LNCaP clone FGC (cell line): Measurements from ENCODE around the gene F13B.

Source experiments
- DNase-seq: peaks from one replicate; pipeline ENCODE4 v3.0.0-alpha.2; 2011; ENCODE audit warnings: low read depth
- H3K4me3 ChIP-seq: 2 replicates; pipeline ENCODE4 v1.5.1; 2011; ENCODE audit warnings: mild to moderate bottlenecking, low read depth, low read length, control low read depth
- TF ChIP-seq, protein P1 (sequence below): IDR thresholded peaks from 2 replicates; pipeline ENCODE4 v1.5.1; 2012; ENCODE audit warnings: mild to moderate bottlenecking; ENCODE audit not compliant: control insufficient read depth, insufficient read depth; ENCODE audit errors: extremely low read depth

The F13B gene

DNA sequence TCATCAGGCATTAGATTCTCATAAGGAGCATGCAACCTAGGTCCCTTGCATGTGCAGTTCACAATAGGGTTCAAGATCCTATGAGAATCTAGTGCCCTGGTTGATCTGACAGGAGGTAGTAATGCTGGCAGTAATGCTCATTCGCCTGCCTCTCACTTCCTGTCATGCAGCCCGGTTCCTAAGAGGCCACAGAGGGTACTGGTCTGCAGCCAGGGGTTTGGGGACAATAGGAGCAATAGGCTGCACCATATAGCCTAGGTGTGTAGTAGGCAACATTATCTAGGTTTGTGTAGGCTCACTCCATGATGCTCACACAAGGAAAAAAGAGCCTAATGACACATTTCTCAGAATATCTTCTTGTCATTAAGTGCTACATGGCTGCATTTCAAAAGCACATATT is 63.9 kb downstream of the F13B start:
- H3K4me3 ChIP-seq, result no peak overlapping the region
- TF ChIP-seq, protein P1, sequence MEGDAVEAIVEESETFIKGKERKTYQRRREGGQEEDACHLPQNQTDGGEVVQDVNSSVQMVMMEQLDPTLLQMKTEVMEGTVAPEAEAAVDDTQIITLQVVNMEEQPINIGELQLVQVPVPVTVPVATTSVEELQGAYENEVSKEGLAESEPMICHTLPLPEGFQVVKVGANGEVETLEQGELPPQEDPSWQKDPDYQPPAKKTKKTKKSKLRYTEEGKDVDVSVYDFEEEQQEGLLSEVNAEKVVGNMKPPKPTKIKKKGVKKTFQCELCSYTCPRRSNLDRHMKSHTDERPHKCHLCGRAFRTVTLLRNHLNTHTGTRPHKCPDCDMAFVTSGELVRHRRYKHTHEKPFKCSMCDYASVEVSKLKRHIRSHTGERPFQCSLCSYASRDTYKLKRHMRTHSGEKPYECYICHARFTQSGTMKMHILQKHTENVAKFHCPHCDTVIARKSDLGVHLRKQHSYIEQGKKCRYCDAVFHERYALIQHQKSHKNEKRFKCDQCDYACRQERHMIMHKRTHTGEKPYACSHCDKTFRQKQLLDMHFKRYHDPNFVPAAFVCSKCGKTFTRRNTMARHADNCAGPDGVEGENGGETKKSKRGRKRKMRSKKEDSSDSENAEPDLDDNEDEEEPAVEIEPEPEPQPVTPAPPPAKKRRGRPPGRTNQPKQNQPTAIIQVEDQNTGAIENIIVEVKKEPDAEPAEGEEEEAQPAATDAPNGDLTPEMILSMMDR, result no peak
- no peak for DNase-seq

GRCh38 chr1:197001828-197002227 is 65.2 kb downstream of the F13B start:
- TF ChIP-seq, protein P1, result no peak
- no peak for DNase-seq
- H3K4me3 ChIP-seq, result no peak overlapping the region

DNA sequence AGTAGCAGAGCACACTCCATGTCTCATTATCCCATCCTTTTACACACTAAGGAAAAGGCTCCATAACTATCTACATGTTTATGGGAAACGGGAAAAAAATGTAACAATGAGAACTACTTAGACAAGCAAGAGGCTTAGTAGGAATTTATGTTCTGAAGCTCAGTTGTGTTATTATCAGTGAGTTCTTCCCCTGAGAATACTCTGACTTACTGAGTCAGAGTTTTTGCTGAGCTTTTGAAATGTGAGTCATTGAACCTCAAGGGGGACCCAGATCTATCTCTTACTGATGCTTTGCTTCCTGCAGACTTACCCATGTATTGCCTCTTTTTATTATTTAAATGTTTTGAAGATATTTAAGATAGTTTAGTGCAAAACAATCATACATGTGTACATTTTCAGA is 69.6 kb downstream of the F13B start:
- TF ChIP-seq, protein P1, result no peak
- H3K4me3 ChIP-seq, result no peak overlapping the region

GRCh38 chr1:196993916-196994315 is 73.1 kb downstream of the F13B start:
- H3K4me3 ChIP-seq, result no peak overlapping the region
- TF ChIP-seq, protein P1, result no peak

More for the DNA sequence above, 69.6 kb downstream of the F13B start:
- DNase-seq, result no peak

GRCh38 chr1:196991919-196992651 is 75.0 kb downstream of the F13B start:
- DNase-seq, result peak; percentile 58
- peak overlapping the region; percentile 29 for H3K4me3 ChIP-seq

More at GRCh38 chr1:196993916-196994315, 73.1 kb downstream of the F13B start:
- DNase-seq, result no peak
